GM18868 (cell line): Measurements from ENCODE around the gene SND1.
A peak's percentile ranks its signal among the peaks of the same experiment; 100 is the strongest.
"Not testable (repeated sequence)": the region's sequence is repeated elsewhere in the genome, so short reads cannot be mapped to it uniquely, and the experiment has no call there.

Experiments used
- ATAC-seq: cut with Tn5 transposase; IDR thresholded peaks from one replicate; pipeline ENCODE4 v1.9.1; 2021; ENCODE audit warnings: mild to moderate bottlenecking, moderate library complexity; ENCODE audit not compliant: unreplicated experiment

Gene SND1

DNA sequence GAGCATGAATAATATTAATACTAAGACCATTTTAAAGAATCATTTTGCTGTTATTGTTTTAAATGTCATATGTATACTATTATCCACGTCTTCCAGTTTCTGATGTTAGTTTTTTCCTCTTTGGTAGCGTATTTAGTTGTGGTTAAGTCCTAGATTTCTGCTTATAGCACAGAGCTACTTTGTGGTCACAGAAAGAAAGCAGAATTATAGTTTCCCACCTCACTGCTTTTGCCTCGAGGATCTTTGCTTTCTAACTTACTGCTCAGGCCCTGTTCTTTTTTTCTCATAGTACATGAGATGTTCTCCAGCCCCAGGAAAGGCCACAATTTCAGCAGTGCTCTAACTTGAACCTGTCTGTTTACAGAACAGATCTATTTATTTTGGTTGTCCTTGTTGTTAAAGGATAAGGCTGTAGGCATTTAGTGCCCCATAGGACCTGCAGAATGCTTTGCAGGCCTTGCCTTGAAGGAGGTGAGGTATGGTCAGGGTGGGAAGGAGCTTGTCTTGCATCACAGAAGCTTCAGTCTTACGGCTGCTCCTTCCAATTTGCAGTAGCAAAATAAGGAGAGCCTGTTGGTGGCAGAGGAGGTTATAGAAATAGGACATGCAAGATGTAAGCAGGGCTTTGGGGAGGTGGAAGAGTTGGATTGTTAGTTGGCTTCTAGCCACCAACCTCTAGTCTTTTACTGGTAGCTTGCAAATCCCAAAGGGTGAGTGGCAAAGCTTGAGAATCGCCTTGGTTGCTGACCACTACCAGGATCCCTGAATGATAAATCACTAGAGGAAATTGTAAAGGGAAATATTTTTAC is 250.1 kb downstream of the SND1 start:
- ATAC-seq, result peak; percentile 29

GRCh38 chr7:127902753-127903152 is 250.8 kb downstream of the SND1 start:
- ATAC-seq, result not testable (repeated sequence)

GRCh38 chr7:127903892-127904669 is 252.1 kb downstream of the SND1 start:
- no peak for ATAC-seq

- no peak for ATAC-seq
Measured at GRCh38 chr7:127904670-127904985, 252.6 kb downstream of the SND1 start.

- ATAC-seq, result no peak
Measured at GRCh38 chr7:127905021-127905420, 253.0 kb downstream of the SND1 start.

DNA sequence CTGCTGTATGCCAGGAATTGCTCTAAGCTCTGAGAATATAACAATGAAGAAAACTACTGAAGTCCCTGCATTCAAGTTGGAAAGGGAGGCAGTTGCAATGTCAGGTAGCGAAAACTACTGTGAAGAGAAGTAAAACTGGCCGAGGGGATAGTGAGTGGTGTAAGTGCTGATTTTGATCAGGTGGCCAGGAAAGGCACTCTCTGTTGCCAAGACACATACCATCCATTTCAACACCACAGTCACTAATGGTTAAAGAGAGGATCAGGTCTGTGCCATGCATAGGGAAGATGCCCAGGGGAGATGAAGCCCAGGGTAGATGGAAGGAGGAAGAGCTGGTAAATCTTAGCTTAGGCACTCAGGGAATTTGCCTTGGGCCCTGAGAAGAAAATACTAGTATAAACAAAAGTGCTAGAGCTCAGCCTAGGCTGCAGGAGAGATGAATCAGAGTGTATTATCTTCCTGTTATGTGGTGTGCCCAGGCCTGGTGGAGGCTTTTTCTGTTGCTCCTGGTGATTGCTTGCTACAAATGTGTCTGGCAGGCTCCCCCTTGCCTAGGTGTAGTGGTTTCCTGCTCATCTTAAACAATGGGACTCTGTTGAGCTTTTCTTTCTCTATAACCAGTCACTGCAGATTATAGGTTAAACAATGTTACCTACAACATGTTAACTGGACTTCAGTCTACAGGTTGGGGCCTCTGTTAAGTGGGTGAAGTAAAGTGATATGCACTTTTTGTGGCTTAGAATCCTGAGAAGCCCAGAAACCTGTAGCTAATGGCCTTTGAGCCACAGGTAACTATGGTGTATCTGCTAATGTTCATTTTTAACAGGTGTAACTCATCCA is 253.7 kb downstream of the SND1 start:
- no peak for ATAC-seq

- peak; percentile 26 for ATAC-seq
Measured at GRCh38 chr7:127907110-127908040, 255.4 kb downstream of the SND1 start.

DNA sequence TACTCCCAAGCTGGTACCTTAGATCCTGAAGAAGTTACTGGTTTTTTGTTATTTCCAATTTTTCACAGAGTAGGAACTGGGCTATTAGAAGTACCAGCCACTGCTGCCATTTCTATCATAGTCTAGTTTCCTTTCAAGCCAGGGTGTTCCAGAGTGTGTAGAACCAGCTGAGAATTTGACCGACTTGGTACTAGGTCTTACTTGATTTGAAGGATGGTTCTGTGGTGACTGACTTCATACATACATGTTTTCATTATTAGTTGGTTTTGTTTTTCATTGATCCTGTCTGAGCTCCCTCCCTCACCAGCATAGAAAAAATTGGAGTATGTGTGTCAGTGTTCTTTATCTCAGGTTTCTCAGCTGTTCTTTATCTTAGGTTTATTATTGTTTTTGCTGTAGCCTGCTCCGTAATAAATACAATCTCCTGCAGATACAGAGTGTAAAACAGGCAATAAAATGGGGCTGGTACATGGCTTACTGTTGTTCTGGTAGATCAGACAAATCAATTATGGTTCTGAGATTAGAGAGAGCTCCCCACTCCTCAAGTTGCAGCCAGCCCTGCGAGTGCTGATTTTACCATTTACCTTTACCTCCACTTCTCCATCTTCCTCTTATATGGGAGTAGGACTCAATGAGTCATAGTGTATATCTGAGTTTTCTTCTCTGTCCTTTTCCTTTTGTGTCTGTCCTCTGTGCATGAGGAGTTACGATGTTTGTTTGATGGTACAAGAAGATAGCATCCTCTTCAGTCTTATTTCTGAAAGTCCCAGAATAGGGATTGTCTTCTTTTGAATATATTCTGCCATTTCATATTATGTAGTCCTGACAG is 256.6 kb downstream of the SND1 start:
- ATAC-seq, result no peak

DNA sequence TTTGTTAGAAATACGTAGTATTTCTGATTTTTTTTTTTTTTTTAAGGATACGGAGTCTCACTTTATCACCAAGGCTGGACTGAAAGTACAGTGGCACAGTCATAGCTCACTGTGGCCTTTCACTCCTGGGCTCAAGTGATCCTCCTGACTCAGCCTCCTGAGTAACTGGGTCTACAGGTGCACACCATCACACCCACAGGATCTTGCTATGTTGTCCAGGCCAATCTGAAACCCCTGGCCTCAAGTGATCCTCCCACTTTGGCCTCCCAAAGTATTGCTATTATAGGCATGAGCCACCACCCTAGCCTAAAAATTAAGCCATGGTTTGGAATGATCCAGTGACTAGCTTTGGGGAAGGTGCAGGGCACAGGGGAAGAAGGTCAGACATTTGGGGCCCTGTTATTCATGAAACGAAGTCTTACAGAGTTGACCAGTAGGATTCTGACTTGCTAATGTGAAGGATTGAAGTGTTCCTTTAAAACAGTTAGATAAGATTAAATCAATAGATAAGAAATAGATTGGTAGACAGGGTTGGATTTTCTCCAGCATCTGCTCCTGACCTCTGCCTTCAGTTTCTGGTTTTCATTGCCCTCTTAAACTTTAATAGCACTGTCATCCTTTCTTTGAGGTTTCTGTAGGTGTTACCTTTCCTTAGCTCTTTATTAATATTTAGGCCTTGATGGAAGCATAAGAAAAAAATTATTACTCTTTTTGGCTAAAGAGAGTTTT is 257.6 kb downstream of the SND1 start:
- no peak for ATAC-seq

DNA sequence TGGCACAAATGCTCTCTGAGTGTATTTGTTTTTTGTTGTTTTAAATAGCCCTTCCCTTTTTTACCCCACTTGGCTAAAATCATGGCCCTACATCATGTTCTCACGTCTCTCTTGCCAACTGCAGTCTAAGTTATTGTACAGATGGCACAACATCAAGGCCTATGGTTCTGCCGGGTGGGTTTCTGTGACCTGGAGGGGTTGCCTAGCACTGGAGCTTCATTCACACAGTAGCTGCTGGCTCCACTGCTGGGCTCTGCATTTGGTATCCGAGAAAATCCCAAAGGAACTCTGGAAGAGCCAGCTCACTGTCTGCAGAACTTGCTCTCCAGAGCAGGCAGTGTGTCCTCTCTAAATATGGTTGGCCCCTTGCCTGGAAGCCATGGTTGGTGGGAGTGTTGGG is 258.7 kb downstream of the SND1 start:
- ATAC-seq, result no peak

GRCh38 chr7:127911968-127912511 is 260.0 kb downstream of the SND1 start:
- ATAC-seq, result peak; percentile 88

DNA sequence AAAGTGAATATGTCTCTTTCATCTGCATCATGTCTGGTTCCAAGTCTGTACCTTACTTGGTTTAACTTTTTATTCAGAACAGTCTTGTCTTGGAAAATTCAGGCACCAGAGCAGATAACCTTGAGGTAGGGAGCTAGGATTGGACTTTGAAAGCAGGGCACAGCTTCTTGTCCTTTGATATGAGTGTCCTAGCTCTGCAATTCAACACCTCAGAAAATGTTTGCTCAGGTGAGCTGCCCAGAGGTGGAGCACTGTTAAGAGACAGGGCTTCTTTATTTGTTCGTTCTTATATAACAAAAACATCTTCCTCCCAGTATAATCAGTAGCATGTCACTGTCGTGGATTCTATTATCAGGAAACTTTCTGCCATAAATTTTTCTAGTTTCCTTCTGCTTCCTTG is 260.9 kb downstream of the SND1 start:
- ATAC-seq, result no peak

DNA sequence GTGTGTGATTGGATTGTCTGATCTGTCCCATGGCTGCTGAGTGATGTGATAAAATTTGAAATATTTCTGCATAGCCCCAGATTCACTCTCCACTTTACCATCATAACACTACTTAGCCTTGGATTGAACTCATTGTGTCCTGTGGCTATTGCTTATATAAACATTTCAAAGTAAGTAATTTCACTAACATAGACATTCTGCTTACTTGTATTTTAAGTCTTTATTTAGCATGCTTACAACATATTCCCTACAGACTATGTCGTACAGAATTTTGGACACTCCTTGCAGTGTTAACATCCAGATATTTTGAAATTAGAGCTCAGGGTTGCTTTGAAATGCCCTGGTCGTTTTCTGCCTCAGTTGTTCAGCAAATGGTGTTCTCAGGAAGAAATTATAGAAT is 261.7 kb downstream of the SND1 start:
- ATAC-seq, result no peak

DNA sequence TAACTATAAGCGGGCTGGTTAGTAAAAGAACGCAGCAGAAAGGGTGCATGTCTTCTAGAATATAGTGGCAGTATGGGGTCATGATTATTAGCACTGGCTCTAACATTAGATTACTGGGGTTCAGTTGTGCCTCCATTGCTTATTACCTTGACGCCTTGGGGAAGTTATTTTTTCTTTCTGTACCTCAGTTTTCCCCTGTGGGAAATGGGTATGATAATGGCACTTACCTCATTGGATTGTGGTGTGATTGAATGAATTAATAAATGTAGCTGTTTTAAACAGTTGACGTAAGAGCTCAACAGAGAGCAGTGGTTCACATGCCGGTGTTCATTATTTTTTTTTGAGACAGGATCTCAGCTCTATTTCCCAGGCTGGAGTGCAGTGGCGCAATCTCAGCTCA is 262.7 kb downstream of the SND1 start:
- ATAC-seq, result no peak

GRCh38 chr7:127916735-127917134 is 264.7 kb downstream of the SND1 start:
- ATAC-seq, result no peak

GRCh38 chr7:127918130-127918529 is 266.1 kb downstream of the SND1 start:
- ATAC-seq, result no peak

DNA sequence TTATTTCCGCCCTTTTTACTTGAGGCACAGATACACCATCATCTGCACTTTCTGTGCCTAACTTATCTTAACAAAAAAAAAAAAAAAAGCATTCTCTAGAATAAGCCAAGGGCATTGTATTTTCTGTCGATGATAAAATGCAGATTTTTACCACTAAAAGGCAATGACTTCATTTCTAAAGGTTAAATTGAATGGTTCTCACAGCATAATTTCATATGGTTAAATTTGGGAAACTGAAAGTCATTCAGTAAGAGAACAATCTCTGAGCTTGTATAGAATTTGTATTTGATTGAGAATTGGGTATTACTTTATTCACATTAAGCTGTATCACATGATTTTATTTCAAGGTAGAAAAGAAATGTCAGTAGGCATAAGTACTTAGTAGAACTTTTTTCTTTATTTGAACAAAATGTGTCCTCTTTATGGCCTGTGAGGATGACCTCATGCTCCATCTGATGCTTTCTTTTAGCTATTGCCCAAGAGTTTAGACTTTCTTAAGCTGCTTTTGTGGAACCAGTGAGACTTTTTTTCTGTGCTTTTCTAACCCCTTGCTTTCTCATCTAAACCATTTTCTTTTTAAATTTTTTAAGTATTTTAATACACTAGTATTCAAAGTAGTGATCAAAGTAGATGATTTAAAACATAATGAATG is 268.9 kb downstream of the SND1 start:
- no peak for ATAC-seq

DNA sequence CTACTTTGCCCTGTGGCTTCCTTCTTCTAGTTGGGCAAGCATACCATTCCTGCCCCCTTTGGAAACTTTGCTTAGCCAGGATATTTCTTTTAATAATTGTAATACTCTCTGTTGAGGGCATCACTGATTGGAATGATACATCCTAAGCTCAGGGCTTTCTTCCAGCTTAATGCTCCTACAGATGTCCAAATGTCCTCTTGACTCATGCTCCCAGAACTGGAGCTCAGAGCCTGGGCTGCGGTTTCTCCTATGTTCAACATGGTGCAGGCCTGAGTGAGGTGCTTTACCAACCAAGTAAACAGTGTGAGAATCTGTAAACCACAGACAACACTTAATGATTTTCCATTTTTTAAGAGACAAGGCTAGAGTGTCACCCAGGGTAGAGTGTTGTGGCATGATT is 270.7 kb downstream of the SND1 start:
- ATAC-seq, result no peak
